Superior temporal gyrus (tissue), 1 donor: ENCODE data around the gene CNTN5.

Source experiments
- DNase-seq: peaks from one replicate; pipeline ENCODE4 v3.0.0-alpha.2; 2016; ENCODE audit errors: extremely low spot score

CNTN5 gene

DNA sequence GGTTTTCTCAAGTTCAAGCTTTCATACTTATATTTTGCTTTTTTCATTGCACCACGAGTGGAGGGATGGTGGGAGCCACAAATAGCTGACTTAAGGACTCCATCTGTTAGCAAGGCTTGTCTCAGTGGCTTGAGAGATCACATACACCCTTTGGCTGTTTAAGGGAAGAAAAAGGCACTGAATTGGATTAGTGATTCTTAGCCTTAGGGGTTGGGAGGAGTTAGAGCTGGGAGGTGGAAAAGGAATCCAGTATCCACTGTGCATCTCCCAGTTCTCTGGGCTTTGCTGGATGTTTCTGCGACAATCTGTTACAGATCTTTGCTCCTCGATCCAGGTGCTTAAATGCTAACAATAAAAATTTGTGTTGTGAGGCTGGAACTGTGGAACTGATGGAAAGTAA, 593.6 kb downstream of the CNTN5 start:
- no peak for DNase-seq

DNA sequence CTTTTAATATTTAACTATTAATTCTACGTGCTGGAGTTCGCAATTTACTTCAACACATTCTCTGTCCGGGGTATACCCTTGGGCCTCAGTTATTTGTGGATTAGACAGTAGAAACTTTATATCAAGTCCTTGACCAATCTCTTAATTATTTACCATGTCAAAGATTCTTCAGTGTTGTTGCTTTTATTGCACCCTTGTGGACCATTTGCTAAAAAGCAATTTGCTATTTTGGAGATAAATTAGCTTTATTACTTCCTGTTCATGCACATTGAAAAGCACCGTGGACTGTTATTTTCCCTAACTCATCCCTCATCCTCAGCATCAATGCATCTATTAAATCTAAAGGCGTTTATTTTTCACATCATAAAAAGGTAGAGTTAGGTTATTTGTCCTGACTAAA, 609.9 kb downstream of the CNTN5 start:
- DNase-seq: no peak

DNA sequence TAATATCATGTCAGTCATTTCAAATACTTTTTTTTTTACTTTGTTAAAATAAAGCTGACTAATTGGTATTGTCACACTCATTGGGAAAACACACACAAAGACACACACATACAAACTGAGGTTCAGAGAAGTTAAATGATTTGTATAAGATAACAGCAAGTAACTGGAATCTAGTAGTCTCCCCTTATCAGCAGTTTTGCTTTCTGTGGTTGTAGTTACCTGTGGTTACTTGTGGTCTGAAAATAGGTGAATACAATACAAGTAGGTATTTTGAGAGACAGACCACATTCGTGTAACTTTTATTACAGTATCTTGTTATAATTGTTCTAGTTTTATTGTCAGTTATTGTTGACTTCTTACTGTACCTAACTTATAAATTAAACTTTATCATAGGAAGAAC, 610.9 kb downstream of the CNTN5 start:
- DNase-seq: no peak

DNA sequence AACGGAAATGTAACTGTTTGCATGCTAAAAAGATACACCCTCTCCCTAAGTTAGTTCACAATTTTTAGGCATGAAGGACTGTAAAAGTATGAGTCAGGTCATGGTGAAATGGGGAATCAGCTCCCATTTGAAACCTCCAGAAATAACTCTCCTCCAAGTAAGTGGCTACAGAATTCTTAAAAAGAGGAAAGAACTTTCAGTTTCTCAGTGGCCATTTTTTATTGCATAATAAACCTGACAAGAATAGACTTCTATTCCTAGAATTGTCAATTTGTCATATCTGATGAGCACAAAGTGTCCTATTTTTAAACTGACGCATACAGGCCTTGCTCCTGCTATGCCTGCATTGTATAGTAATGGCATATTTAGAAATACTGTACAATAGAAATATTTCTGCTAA, 612.2 kb downstream of the CNTN5 start:
- DNase-seq: peak; percentile 49

DNA sequence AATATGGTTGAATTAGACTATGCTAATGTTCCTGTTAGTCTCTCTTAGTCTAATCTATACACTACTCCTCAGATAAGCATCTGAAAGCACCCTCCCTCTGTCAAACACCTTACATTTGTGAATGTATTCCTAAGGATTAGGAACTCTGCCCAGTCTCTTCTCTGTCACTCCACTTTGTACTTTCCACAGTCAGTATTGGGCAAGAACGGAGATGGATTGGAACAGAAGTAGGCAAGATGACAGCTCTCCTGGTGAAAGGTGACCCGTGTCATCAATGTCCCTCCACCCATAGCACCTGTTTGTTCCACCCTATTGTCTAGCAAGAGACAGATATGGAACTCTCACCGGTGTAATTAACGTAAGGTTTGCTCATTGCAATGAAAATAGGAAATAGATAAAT, 613.8 kb downstream of the CNTN5 start:
- no peak for DNase-seq

DNA sequence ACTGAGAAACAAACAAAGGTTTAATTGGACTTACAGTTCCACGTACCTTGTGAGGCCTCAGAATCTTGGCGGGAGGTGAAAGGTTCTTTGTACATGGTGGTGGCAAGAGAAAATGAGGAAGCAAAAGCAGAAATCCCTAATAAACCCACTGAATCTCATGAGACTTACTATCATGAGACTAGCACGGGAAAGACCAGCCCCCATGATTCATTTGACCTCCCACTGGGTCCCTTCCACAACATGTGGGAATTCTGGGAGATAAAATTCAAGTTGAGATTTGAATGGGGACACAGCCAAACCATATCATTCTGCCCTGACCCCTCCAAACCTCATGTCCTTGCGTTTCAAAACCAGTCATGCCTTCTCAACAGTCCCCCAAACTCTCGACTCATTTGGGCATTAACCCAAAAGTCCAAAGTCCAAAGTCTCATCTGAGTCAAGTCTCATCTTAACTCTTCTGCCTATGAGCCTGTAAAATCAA, 617.4 kb downstream of the CNTN5 start:
- no peak for DNase-seq

DNA sequence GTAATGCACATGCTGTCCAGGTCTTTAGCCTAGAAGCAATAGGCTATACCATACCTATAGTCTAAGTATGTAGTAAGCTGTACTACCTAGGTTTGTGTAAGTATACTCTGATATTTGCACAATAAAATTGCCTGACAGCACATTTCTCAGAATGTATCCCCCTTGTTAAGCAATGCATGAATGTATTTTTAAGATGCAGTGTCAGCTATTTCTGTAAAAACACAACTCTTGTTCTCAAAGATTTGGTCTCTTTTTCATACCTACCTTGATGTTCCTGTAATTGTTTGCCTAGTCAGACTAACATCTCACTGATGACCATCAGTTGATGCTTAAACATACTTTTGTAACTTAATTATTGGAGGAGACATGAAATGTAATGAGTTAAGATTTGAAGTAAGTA, 619.9 kb downstream of the CNTN5 start:
- no peak for DNase-seq

DNA sequence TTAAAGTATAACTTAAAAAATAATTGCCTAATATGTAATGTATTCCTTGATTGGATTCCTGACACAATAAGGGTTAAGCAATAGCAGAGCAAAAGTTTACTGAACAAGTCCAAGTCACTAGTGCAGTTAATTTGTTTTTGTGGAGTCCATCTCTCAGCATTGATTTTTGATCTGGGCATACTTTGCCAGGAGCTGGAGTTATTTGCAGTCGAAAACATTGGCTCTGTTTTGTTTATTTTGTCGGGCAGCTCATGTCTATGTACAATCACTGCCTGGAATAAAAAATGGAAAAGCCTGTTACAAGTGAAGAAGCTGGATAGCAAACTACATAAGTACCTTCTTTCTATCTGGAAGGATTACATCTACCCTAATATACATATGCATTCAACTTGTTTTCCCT, 625.2 kb downstream of the CNTN5 start:
- DNase-seq: no peak

DNA sequence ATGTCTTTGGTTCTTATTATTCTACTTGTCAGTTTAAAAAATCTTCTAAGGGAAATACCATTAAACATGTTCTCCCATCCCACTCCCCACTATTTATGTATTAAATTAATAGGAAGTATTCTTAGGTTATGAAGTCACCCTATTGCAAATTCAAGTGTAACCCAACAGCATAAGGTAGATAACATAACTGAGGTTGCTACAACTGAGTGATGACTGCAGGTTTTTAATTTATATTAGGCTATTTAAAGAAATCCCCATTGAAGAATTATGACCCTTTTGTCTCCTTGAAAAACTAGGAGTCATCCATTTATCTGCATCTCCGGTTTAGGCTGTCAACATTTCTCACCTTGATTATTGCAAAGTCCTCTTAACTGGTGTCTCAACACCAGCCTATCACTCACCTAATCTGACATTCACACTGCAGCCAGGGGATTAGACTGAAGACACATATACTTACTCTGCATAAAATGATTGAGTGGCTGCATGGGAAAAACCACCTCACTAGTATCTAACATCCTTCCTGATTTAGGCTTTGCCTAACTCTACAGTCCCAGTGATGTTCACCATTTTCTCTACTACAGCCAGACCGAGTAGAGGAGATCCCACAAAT, 649.4 kb downstream of the CNTN5 start:
- no peak for DNase-seq

DNA sequence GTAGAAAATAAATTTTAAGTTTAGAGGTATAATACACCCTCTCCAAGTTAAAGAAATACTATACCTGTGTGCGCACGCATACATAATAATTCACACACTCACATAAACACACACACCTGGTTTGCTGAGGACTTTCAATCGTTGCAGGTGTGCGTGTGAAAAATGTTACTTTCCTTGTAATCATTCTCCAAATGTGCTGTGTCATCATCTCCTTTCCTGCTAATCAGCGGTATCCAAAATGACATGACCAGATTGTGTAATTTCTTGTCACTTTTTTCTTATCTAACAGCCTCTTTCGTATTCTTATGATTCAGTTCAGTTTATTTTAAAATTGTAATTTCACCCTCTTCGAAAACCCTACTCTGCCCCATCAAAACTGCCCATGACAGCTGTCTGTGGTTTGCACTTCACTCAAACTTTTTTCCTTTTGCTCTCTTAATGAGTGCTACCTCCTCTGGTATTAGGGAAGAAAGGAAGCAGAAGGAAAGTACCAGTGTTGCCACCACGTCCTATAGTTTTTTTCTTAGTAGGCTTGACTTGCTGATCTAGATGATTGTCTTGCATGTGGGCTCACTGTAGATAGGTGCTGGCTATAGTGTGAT, 651.2 kb downstream of the CNTN5 start:
- DNase-seq: no peak

DNA sequence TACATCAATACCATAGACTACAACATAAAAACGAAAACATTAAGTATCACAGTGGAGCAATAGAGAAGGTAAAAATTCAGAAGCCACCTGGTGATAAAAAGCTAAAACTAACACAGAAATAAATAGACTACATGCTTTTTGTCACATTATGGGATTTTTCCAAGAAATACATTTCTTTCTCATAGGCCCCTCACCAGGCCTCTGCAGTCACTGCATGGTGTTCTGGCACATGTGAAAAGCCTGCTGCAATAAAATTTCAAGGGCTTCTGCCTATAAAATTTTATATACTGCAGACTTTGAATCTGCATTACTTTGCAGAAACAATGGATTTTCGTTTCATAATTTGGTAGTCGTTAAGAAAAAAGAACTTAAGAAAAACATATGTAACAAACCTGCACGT, 655.5 kb downstream of the CNTN5 start:
- no peak for DNase-seq

DNA sequence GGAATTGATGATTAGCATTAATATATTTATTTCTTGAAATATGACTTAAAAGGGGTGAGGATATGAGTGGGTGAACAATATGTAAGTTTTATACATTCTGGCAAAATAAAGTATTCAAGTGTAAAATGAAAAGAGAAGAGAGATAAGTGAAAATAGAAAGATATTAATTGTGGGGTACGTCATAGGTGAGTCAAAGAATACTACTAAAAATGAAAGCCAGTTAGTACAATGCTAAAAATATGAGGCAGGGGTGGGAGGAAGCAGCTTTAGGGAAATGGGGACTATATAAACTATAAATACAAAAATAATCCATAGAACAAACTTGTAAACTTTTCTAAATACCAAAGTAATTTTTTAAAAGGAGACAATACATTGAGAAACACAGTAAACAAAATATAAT, 661.4 kb downstream of the CNTN5 start:
- no peak for DNase-seq

DNA sequence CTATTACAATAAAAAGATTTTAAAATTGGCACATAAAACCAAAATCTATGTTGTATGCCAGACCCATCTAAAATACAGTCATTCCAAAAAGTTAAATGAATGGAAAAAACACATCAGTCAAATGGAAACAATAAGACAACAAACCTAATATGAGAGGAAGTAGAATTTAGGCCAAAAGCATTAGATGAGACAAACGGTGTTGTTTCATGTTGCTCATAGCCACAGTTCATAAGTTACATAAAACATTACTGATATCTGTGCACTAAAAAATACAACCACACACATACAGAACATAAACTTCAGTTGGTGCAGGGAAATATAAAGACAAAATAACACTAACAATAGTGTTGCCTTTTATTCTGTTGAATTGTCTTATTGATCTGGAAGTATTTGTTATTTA, 661.9 kb downstream of the CNTN5 start:
- DNase-seq: no peak

DNA sequence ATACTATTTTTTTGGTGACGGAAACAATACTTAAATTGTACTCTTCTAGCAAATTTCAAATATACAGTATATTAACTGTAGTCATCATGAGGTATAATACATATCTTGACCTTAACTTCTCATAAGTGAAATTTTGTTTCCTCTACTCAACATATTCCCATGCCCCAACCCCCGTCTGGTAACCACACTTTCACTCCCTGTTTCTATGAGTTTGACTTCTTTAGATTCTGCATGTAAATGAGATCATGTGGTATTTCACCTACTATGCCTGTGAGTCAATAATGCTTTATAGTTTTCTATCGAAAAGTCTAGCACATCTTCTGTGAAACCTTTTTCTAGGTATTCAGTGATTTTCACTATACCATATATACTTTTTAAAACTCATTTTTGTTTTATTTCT, 663.2 kb downstream of the CNTN5 start:
- no peak for DNase-seq

DNA sequence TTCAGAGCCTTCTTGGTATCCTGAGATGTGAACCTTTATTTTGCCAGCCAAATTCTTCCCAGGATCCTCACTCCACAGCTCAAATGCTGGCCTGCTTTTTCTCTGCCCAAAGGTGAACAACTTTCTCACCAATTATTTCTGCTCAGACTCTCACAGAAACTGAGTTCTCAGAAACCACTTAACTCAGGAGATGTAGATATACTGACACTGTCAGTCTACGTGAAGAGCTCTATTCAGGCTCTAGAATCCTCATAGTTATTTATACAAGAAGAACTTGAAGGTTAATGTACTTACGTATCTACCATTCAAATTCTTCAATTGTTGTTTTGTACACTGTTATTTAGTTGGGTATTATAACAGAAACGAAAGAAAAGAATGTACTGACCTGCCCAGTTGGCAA, 666.1 kb downstream of the CNTN5 start:
- DNase-seq: no peak

DNA sequence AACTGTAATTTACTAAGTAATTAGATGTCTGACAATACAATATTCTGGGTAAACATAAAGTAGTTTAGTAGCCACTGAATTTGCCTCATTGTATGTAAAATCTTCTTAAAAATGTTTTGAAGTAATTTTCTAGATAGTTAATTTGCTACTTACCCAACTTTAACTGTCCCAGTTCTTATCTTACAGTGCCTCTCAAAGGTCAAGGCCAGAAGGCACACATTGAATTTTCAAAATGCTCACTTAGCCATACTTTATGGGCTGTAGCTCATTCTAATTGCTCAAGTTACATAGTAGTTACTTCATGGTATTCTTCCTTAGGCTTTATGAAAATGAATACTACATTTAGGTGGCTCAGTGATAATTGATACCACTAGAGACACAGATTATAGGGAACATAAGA, 666.6 kb downstream of the CNTN5 start:
- no peak for DNase-seq

DNA sequence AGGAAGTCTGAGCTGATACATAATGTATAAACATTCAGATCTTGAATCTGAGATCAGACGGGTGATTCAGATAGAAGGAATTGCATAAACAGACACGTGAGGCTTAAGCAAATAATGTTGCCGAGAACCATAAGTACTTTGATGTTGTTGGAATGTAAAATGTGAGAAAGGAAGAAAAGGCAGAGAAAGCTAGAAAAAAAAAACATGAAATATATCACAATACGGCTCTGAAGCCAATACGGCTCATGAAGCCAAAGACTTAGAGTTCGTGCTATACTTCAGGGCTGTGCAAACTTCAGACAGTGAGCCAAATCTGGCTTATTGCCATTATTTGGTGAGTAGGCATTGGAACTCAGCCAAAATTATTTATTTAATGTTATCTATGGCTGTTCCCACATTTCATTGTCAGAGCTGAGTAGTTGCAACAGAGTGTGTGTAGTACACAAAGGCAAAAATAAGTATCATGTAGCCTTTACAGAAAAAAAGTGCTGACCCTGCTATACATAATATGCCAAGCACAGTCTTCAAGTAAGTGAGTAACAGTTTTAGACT, 673.3 kb downstream of the CNTN5 start:
- DNase-seq: no peak

DNA sequence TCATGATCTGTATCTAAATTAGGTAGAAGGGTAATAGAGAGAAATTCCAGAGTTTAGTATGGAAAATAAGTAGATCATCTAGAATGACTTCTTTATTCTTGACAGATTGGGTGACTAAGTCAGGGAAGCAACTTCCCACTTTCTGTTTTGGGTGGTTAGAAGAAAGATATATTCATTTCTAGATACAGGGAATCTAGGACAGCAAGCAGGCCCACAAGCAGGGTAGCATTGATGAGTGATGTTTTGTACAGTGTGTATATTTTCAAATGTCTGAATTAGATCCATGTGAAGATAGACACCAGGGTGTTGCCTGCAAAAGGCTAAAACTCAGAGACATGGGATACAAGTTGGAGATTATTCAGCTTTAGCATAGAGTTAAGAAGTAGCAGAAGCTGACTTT, 674.4 kb downstream of the CNTN5 start:
- DNase-seq: no peak

DNA sequence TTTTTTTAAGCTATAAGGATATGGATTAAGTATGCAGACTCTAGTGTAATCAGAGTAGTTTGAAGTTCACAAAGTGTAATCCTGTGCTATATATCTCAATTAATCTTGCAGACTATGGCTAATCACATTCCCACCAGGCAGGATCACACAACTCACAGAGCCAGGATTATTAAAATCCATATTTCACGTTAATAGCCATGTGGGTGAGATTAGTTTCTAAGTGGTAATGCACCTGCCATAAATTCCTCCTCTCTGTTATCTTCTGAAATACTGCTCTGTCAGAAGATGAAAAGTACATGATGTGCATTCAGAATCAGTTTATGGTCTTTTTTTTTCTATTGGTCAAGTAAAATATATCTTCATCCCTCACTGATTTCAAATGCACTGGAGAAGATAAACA, 686.1 kb downstream of the CNTN5 start:
- no peak for DNase-seq

DNA sequence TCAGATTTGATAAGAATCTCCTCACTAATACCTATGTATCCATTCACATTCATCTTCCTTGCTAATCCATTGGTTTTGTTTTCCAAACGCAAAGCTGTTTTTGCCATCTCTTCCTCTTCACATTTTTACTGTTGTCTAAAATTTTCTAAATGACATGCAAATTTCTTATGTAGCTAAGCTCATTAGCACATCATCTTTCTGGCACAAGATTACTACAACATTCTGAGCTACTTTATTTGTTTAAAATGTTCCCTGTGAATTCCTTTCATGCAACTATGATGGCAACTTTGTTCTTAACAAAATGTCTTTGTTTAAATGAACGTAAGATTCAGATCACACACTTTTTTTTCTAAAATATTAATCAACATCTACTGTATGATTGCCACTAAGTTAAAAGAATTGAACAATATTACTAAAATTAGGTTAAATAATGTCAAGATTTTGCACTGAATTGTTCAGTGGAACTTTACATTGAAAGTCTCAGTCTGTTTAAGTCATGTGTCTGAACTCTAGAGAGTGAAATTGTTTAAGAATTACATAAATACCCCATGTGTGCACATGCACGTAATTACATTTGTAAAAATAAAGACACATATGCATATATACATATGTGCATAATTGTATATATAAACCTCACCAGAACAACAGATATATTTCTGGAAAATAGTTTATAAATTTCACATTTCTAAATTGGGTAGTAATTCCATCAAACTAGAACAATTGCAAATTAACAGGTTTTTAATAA, 688.4 kb downstream of the CNTN5 start:
- no peak for DNase-seq

DNA sequence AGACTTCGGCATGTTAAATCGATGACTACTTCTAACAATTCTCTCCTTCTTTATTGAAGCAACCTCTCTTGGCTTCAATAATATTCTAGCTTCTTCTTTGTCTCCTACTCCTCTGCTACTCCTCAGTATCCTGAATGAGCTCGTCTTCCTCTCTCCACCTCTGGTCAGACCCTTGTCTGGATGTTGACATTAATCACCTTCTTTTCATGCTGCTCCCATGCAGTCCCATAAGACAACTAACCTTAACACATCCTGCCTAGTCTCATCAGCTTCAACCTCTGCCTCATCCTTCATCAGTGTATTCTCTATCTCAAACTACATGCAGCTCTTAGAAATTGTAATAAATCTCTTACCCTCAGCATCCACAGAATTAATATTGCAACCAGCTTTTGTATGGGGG, 695.6 kb downstream of the CNTN5 start:
- DNase-seq: no peak

DNA sequence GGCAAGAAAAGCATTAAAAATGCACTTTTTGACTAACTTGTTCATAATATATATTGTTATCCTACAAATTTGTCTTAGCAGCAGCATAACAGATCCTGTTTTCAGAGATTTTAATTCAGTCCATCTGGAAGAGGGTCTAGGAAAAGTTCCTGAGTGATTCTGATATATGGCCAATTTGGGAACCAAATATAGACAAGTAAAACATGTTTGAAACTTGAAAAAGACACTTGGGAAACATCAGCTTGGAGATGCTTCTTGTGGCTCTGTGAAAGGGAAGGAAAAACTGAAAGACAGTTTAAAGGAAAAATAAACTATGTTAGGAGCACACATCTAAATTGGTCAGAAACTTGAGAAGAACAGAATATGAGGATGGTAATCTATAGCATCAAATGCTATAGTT, 697.5 kb downstream of the CNTN5 start:
- no peak for DNase-seq

DNA sequence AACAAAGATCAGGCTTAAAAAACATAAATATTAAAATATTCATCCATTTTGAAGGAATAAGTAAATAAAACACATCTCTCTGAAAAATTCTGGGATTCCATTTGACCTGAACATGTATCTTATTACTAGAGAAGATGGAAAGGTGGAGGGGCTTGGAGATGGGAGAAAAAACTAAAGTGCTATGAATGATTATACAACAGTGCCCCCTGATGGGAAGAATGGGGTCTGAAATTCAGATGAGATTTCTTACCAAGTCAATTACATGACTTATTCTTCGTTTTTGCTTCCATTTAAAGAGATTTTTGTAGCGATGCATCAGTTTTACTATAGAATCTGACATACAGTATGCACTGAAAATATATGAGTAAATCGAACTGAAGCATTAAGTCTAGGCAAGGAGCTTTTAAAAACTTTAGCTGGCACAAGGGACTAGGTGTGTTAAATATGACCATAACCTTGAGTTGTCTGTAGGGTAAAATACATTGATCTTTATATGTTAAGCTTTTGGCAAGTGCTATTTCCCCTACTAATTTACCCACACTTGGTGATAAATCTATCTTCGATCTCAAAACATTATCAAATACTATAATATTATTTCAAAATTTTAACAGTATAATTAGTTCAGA, 718.8 kb downstream of the CNTN5 start:
- peak; percentile 73 for DNase-seq
